ENCODE measurements around the gene POU2F2.

DNA sequence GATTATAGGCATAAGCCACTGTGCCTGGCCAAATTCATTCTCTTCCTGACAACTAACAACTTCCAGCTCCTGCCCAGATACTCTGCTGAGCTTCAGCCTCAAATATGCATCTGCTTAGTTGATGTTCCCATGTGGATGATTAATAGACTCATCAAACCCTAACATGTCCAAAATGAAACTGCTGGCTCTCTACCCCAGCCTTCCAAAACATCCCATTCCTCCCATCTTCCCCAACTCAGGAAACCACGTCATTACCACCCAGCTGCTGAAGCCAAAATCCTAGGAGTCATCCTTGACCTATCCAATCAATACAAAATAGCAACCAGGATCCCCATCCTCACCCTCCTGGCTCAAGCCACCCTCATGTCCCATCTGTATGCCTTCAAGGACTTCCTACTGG lies 20.9 kb downstream of the POU2F2 start:
- TF ChIP-seq MAX (CRISPR knock-in tag; IDR thresholded peaks at IDR 0.05) (no peak), MEIS2 (IDR thresholded peaks at IDR 0.05; ENCODE audit: partially characterized antibody) (no peak), WHSC1 (IDR thresholded peaks at IDR 0.05; ENCODE audit: low read length) (no peak), FOXJ3 (CRISPR knock-in tag; IDR thresholded peaks at IDR 0.05) (no peak)

Data from K562 (cell line).